ENCODE data around the gene ABHD11. TPM values are rescaled to one million over a fixed set of nuclear protein-coding genes. Genes with fewer than 3 reads are reported as not detected.

ABHD11 gene
- total RNA-seq, 1 experiment from 2014 or later: 67.7 TPM

- Mint-ChIP-seq H3K4me3 (ENCODE audit: low read depth, unreplicated experiment) (no peak overlapping the region), H3K4me1 (ENCODE audit: low read depth, unreplicated experiment) (no peaks in the 10 kb centered on the region), H3K9me3 (ENCODE audit: low read depth, unreplicated experiment) (no peaks in the 10 kb centered on the region), H3K36me3 (ENCODE audit: insufficient read depth, unreplicated experiment) (peaks cover 36% of the 10 kb centered on the region), H3K27me3 (ENCODE audit: unreplicated experiment) (no peaks in the 10 kb centered on the region), H3K27ac (ENCODE audit: unreplicated experiment) (no peak overlapping the region)
- no TSS peak for BruUV-seq (replicated peaks)
- DNase-seq: no peak
- intact Hi-C loops (cut with micrococcal nuclease; ENCODE audit: unreplicated experiment): no loop called here
- CTCF ChIA-PET: no interaction called here
- TF ChIP-seq CTCF (IDR thresholded peaks at IDR 0.05; ENCODE audit: unreplicated experiment): no peak
Observed at GRCh38 chr7:73690646-73691045, 48.0 kb downstream of the ABHD11 start.

GRCh38 chr7:73688288-73688687 lies 50.3 kb downstream of the ABHD11 start:
- Mint-ChIP-seq H3K27me3 (ENCODE audit: unreplicated experiment) (no peaks in the 10 kb centered on the region), H3K9me3 (ENCODE audit: low read depth, unreplicated experiment) (no peaks in the 10 kb centered on the region), H3K4me1 (ENCODE audit: low read depth, unreplicated experiment) (no peaks in the 10 kb centered on the region), H3K27ac (ENCODE audit: unreplicated experiment) (no peak overlapping the region), H3K36me3 (ENCODE audit: insufficient read depth, unreplicated experiment) (peaks cover 43% of the 10 kb centered on the region), H3K4me3 (ENCODE audit: low read depth, unreplicated experiment) (no peak overlapping the region)
- no peak for TF ChIP-seq CTCF (IDR thresholded peaks at IDR 0.05; ENCODE audit: unreplicated experiment)
- intact Hi-C loops (cut with micrococcal nuclease; ENCODE audit: unreplicated experiment): no loop called here
- CTCF ChIA-PET: no interaction called here
- BruUV-seq (replicated peaks): no TSS peak
- no peak for DNase-seq

Small RNAs within 50 kb of the gene (microRNA-seq; reads per million reads assigned to microRNA genes)
- not detected for gene MIR4284

Other genes starting within 250 kb of the ABHD11 start
- gene BAZ1B, start 216.5 kb downstream of the ABHD11 start, total RNA-seq (2022): 44.6 and 45.1 TPM in 2 replicates
- gene BCL7B, start 181.1 kb downstream of the ABHD11 start, total RNA-seq (2022): 37.8 and 44.6 TPM in 2 replicates
- gene TBL2, start 160.2 kb downstream of the ABHD11 start, total RNA-seq (2022): 33.3 and 35.9 TPM in 2 replicates
- 1.1 and 3.0 TPM in 2 replicates for gene MLXIPL, start 114.3 kb downstream of the ABHD11 start, total RNA-seq (2022)
- gene VPS37D, start 71.0 kb downstream of the ABHD11 start, total RNA-seq (2022): 0.94 and 1.3 TPM in 2 replicates
- 10.1 and 10.5 TPM in 2 replicates for gene DNAJC30, start 55.3 kb downstream of the ABHD11 start, total RNA-seq (2022)
- gene BUD23, start 55.2 kb downstream of the ABHD11 start, total RNA-seq (2022): 73.5 and 75.8 TPM in 2 replicates
- gene STX1A, start 19.1 kb downstream of the ABHD11 start, total RNA-seq (2022): 26.1 and 26.2 TPM in 2 replicates
- 122 and 135 TPM in 2 replicates for gene CLDN3, start 31.5 kb upstream of the ABHD11 start, total RNA-seq (2022)
- gene CLDN4, start 92.2 kb upstream of the ABHD11 start, total RNA-seq (2022): 283 and 325 TPM in 2 replicates
- 14.3 TPM in 2 replicates for gene METTL27, start 103.7 kb upstream of the ABHD11 start, total RNA-seq (2022)
- 0.59 and 1.2 TPM in 2 replicates for gene TMEM270, start 122.4 kb upstream of the ABHD11 start, total RNA-seq (2022)

All from Calu3 (cell line).